GM12874 (cell line): ENCODE measurements around the gene SERPINB4.

Source experiments
- TF ChIP-seq, protein P1 (sequence below): IDR thresholded peaks from 2 replicates; pipeline ENCODE4 v1.5.1; 2011; ENCODE audit warnings: low read depth, mild to moderate bottlenecking, control low read depth, low read length, moderate library complexity; ENCODE audit not compliant: insufficient read depth

The SERPINB4 gene

GRCh38 chr18:63613420-63613819 is 30.6 kb downstream of the SERPINB4 start:
- TF ChIP-seq, protein P1, sequence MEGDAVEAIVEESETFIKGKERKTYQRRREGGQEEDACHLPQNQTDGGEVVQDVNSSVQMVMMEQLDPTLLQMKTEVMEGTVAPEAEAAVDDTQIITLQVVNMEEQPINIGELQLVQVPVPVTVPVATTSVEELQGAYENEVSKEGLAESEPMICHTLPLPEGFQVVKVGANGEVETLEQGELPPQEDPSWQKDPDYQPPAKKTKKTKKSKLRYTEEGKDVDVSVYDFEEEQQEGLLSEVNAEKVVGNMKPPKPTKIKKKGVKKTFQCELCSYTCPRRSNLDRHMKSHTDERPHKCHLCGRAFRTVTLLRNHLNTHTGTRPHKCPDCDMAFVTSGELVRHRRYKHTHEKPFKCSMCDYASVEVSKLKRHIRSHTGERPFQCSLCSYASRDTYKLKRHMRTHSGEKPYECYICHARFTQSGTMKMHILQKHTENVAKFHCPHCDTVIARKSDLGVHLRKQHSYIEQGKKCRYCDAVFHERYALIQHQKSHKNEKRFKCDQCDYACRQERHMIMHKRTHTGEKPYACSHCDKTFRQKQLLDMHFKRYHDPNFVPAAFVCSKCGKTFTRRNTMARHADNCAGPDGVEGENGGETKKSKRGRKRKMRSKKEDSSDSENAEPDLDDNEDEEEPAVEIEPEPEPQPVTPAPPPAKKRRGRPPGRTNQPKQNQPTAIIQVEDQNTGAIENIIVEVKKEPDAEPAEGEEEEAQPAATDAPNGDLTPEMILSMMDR: no peak

DNA sequence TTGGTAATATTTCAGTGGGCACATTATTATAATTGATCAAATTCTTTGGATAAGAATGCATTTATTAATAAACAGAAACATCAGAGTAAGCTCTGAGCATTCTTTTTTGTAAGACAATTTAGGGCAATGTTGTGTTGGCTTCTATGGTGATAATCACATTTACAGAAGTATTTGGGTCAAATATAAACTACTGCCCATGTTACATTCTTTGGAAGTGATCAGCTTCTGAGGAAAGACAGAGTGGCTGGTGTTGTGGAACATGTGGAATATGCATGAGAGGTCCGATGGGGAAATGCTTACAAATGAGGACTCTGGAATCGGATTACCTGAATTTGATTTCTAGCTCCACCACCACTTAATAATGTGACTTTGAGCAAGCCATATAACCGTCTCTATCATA is 37.5 kb downstream of the SERPINB4 start:
- TF ChIP-seq, protein P1: no peak

GRCh38 chr18:63604791-63605567 is 39.1 kb downstream of the SERPINB4 start:
- TF ChIP-seq, protein P1: no peak

DNA sequence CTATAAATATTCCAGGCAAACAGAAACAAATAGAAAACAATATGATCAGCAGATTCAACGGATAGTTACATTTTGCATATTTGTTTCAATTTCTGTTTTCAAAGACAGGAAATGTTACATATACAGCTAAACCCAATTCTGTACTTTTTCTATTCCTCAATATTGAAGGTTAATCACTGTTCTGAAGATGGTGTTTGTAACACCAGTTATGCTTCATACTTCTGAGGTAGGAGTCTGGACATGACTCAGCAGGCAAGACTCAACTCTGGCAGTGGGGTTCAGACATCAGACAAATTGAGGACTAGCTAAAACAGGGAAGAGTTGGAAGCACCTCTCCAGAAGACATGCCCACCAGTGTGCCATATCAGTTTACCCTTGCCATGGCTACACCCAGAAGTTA is 40.3 kb downstream of the SERPINB4 start:
- TF ChIP-seq, protein P1: no peak

- TF ChIP-seq, protein P1: no peak
Measured at GRCh38 chr18:63603355-63603754, 40.7 kb downstream of the SERPINB4 start.

DNA sequence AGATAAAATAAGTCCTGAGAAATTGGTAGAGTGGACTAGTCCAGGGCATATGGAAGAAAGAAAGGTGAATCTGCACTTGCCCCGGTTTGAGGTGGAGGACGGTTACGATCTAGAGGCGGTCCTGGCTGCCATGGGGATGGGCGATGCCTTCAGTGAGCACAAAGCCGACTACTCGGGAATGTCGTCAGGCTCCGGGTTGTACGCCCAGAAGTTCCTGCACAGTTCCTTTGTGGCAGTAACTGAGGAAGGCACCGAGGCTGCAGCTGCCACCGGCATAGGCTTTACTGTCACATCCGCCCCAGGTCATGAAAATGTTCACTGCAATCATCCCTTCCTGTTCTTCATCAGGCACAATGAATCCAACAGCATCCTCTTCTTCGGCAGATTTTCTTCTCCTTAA is 47.1 kb downstream of the SERPINB4 start:
- TF ChIP-seq, protein P1: no peak

GRCh38 chr18:63592471-63592870 is 51.6 kb downstream of the SERPINB4 start:
- TF ChIP-seq, protein P1: no peak
